OCI-M2 (cell line): ENCODE results near the gene BTG1.
"Not testable (repeated sequence)": the region's sequence is repeated elsewhere in the genome, so short reads cannot be mapped to it uniquely, and the experiment has no call there.

Source experiments
- DNase-seq: peaks from one replicate; lab custom pipeline; 2025; ENCODE audit not compliant: unreplicated experiment; lab: John Stamatoyannopoulos, UW

The BTG1 gene

DNA sequence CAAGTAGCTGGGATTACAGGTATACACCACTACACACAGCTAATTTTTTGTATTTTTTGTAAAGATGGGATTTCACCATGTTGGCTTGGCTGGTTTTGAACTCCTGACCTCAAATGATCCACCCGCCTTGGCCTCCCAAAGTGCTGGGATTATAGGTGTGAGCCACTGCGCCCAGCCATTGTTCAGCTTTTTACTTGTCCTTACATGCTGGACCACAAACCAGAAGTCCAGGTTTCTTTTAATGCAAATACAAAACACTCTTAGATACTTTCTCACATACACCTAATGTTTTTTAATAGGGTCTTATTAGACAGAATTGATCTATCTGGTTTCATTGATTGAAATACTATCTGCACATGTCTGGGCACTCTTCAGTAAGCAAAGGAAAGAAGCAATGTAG lies 40.5 kb downstream of the BTG1 start:
- DNase-seq = no peak

DNA sequence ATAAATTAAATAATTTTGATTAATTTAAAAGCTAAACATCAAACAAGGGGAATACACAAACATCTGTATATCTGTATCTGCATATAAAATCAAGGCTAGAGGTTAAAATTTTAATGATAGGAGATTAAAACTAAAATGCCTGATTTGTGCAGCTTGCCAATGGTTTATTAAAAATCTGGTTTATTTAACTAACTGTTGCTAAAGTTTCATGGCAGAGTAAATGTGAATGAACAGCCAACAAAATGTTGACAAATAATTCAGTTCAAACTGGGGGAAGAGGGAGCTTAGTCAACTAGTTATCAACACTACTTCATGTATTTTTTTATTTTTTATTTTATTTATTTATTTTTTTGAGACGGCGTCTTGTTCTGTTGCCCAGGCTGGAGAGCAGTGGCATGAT lies 43.0 kb downstream of the BTG1 start:
- no peak for DNase-seq

DNA sequence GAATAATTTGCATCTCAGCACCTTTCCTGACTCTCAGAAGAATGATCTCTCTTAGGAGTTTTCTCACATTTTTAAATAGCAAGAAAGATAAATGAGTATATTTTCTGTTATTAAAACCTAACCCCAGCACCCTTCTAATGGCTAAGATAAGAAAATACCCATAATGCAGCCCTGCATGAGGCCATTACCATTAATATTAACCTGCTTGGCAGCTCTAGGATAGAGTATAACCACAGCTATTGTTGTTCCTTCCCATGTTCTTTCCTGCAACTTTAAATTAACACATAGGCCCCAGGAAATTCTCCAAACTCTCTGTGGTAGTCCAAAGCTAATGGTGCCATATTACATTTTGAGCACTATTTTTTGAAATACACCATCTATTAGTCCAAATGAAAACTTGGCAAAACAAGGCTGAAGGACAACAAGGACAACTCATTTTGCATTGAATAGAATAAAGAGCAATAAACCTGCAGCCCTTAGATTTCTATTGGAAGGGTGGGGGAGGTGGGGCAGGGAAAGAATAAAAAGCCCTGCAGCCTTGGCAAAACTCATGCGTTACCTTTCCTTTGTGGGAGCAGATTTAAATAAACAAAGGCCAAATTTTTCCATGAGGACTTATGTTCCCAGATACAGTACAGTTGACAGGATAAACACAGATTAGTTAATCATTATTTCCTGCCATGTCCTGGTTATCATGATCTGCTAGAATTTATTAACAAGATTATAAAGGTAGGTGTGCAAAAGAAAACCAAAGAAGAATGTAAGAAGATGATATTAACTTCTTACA lies 46.9 kb downstream of the BTG1 start:
- DNase-seq = no peak

DNA sequence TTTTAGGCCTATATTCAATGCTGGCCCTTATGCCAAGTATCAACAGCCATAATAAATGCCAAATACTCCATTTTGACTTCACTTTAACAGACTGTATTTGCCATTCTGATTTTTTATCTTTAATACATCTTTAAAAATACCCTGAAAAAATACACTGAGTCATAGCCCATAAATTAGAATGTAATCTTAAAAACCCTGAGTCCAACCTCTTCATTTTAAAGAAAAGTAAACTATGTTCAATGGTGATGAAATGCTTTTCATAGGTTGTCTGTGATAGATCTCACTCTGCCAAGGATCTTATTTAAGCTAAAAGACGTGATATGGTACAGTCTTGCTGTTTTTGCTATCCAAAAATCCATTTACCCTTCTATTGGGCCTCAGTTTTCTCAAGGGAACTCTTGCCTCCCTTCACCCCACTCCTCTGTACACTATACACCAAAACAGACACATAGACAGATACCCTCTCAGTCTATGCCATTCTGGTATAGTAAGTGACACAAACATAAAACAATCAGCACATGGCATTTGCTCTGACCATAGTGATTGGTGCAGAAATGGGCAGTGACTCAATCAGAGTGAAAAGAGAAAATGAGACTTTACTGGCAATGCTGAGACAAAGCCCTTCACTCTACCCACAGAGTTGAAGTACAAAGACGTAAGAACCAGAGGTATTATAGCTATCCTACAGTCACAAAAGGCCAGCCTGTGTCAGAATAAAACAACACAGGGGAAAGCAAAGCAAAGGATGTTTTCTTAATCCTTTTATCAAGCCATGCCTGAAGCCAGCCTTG lies 49.1 kb downstream of the BTG1 start:
- no peak for DNase-seq

DNA sequence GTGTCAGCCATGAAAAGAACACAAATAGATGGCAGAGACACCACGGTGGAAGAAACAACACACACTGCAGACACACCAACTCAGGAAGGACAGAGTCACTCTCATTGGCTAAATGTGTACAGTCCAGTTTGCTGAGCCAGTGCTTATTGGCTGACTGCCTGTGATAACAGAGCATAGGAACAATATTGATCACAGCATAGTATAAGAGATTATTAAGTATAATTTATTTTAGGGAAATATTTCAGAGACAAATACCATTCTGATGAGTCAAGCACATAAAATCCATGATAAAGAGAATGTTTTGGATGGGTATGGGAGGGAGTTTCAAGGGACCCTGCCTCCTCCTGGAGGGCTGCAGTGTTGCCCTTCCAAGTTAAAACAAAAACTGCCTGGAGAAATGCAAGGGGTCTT lies 50.9 kb downstream of the BTG1 start:
- no peak for DNase-seq

DNA sequence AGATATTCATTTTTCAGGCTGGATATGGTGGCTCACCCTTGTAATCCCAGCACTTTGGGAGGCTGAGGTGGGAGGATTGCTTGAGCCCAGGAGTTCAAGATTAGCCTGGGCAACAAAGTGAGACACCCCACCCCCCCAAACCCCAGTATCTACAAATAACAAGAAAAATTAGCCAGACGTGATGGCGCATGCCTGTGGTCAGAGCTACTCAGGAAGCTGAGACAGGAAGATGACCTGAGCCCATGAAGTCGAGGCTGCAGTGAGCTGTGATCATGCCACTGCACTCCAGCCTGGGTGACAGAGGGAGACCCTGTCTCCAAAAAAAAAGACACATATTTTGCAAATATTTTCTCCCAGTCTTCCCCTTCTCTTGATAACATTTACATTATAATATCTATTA lies 51.3 kb downstream of the BTG1 start:
- not testable (repeated sequence) for DNase-seq
